ENCODE results near the gene CRACDL. TPM values are rescaled to one million over a fixed set of nuclear protein-coding genes. Genes with fewer than 3 reads are reported as not detected.

Gene CRACDL
- total RNA-seq, 2 experiments from 2014 or later: 0.04 to 0.15 TPM

DNA sequence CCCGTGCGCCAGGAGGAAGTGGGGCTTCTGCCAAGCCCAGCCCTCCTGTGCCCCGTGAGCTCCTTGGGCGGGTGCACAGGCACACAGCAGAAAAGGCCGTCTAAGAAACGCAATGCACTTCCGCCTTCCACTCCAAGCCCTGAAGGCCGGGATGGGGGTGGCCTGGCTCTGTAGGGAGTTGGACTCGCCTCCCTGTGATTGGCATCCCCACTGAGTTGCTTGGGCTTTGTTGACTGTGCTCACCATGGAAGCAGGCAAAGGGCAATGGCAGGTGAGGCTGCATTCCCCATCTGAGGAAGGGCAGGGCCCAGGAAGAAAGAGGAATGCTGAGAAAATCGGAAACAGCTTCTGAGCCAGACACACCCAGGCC, 66.8 kb downstream of the CRACDL start:
- ChIA-PET POLR2A (no interaction called here), CTCF (no interaction called here)

DNA sequence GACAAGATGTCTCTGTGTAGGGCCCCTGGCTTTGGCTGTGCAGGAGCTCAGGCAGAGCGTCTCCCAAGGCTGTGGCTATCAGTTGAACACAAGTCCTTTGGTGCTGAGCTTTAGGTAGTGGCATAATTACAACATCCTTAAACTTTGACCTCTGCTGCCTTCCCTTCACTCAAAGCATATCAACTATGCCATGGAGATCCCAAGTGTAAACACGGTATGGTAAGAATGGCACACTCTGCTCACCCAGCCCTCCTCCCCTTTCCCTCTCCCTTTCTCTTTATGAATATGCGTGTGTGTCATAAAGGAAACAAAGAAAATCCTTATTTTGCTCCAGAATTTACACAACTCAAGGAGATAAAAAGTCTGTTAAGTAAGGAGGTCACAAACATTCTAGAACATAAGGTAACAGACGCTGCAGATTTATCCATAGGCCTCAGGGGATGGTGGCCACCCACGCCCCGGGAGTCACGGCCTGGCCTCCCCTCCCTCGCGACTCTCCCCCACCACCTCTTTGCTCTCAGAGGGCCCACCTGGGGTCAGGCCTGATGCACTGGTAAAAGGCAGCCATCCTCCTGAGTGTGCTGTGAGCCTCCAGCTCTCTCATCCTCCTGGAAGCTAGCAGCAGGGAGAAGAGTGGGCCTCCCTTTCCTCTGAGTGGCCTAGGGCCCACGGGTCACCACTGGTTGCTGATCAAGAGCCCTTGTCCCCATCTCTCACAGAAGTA, 67.3 kb downstream of the CRACDL start:
- CTCF ChIA-PET: no interaction called here
- POLR2A ChIA-PET: no interaction called here

DNA sequence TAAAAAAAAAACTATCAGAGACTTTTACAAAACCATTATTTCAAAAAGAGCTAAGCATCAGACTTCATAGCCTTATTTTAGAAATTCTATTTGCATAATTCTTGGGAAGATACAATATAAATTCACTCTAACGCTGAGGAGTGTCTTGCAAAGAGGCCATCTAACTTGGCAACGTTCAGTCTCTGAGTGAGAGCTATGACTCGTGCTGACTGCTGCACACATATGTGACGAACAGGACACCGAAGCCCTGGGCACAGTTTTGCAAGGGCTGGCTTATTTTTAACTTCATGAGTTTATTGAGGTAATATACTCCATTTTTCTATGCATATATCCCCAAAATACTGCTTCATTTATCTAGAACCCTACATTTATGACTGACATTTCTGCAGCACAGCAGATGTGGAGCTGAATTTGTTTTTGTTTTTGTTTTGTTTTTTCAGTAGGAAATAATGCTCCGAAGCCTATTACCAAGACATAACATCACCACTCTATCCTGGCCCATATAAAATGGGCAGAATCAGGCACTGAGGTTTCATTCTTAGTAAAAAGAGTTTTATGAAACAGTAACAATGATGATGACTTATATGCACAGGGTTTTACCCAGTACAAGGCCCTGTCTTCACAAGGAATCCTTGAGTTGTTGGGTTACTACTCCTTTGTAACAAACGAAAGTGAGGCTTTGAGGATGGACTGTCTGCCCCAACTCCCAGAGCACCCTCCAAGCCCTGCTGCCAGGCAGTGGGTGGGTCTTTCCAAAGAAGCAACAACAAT, 68.3 kb downstream of the CRACDL start:
- ChIA-PET POLR2A (no interaction called here), CTCF (no interaction called here)

DNA sequence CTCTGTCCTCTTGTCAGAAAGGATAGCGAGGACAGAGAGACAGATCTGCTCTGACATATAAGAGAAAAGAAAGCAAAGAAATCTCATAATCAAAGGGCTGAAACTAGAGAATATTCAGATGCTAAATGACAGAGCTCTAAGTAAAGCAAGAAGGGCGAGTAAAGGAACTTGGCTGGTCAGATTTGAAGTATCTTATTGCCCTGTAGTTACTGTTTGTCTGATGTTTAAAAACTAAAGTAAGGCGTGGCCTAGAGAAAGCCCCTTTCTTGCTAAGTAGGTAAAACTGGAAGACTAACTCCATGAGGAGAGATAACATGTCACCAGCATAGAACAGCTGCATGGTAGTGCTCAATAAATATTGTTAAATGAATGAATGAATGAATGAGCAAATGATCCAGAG, 70.0 kb downstream of the CRACDL start:
- POLR2A ChIA-PET: no interaction called here
- CTCF ChIA-PET: interaction anchor here (0.7 kb wide), 1 partner anchor 50 kb away, joined by 3 read pairs; no protein-coding TSS in a partner anchor

DNA sequence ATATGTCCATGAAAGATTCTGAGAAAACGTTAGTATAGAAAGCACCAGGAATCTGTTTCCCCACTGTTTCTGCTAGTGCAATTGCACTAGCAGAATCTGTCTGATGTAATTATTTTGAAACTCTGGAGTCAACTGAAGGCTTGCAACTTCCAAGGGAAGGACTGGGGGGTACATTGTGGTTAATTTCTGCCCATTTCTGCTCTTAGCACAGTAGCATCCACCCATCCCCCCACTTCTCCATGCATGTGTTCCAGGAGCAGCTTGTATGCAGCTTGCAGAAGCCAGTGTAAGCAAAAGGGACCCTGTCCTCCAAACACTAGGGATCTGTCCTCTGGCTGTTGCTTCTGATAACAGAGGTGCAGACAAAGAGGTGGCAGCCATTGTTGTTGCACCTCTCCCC, 74.4 kb downstream of the CRACDL start:
- ChIA-PET CTCF (interaction anchor here (0.6 kb wide), 1 partner anchor 669 kb away, joined by 3 read pairs; no protein-coding TSS in a partner anchor), POLR2A (no interaction called here)

DNA sequence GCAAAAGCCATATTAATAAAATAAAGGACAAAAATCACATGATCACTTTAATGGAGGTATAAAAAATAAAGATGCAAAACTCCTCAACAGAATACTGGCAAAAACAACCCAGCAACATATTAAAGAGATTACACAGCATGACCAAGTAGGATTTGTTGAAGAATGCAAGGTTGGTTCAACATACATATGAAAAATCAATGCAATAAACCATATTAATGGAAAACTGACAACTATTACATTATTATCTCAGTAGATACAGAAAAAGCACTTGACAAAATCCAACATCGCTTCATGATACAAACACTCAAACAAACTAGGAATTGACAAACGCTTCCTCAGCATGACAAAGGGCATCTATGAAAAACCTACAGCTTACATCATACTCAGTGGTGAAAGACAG, 76.7 kb downstream of the CRACDL start:
- POLR2A ChIA-PET: no interaction called here
- CTCF ChIA-PET: no interaction called here

DNA sequence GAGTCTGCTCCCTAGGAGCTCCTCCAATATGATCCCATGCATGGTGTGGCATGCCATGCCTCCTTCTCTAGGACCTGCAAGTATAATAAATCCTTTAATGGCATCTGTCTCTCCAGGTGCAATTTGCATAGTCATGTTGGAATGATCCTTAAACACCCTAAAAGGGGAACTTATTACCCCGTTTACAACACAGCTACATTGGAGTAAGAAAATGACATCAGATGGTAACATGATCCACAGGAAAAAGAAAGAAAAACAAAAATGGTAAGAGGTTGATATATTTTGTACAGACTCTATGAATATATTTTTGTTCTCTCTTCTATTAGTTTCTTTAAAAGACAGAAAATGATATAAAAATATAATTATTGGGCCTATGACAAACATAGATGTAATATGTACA, 79.0 kb downstream of the CRACDL start:
- POLR2A ChIA-PET: no interaction called here

DNA sequence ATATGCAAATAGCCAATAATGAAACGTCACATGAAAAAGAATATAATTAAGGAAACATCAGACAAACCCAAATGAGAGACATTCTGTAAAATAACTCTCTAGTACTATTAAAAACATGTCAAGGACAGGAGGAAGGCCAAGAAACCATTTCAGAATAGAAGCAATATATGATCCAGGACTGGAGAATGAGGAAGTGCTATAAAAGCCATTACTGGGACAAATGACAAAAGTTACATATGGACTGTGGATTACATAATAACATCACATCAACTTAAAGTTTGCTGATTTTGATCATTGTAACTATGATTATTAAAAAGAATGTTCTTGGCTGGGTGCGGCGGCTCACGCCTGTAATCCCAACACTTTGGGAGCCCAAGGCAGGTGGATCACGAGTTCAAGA, 81.3 kb downstream of the CRACDL start:
- ChIA-PET CTCF (no interaction called here), POLR2A (no interaction called here)

More for the DNA sequence above, 79.0 kb downstream of the CRACDL start:
- CTCF ChIA-PET: no interaction called here

DNA sequence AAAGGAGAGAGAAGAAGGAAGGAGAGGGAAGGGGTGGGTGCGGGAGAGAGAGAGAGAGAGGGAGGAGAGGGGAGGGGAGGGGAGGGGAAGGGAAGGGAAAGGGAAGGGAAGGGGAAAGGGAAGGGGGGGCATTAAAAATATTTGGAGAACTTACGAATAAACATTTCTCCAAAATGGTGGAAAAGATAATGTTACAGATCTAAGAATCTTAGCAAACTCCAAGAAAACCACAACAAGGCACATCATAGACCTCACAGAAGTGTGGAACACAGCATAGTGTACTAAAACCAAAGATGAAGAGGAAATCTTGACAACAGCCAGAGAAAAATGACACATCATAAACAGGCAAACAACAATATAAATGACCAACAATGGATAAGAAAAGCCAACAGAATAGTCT, 83.1 kb downstream of the CRACDL start:
- POLR2A ChIA-PET: no interaction called here
- CTCF ChIA-PET: no interaction called here

DNA sequence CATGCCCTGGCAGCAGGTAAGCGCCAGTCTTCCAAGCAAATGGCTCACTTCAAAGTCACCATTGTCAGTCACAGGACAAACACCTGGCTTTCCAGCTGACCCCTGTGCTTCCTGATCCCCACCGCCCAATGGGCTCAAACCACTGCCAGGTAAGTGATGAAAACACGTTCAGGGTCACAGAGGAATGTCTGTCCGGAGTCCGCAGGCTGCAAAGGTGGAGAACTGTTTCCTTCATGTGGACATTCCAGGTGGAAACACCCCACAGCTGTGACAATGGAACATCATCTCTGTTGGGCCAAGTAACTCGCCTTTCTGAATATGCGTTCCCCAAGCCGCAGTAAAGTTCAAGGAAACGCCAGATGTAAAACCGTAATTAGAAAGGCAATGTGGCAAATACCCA, 86.0 kb downstream of the CRACDL start:
- POLR2A ChIA-PET: no interaction called here
- CTCF ChIA-PET: no interaction called here

DNA sequence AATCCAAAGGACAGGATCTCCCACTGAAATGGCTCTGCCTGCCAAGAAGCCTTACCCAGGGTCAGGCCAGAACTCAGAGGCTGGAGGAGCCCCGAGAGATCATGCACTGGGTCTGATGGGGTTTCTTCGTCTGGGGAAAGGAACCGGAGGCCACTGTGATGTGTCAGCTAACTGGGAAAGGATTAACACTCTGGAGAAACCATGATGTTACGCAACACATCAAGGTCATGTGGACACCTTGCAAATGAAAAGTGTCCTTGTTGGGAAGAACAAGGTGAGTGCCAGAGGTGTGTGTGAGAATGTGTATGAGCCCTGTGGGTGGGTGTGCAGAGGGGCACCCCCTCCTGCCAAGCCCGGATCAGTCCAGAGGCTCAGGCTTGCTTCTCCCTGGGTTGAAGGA, 86.9 kb downstream of the CRACDL start:
- CTCF ChIA-PET: no interaction called here
- POLR2A ChIA-PET: no interaction called here

DNA sequence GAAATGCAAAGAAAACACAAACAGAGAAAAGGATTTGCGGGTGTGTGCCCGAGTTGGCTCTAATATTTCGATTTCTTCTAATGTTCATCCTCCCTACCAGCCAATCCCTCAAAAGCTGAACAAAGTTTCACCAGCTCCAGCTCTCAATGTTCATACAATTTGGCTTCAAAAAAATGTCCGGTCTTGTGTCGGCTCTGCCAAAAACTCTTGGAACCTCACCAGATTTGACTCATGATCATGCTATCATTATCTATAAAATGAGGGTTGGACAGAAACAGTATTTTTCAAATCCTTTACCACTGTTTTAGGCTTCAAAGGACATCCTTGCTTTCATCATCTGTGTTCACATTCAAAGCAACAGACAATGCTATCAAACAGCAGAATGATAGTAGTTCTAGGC, 88.2 kb downstream of the CRACDL start:
- POLR2A ChIA-PET: no interaction called here
- CTCF ChIA-PET: interaction anchor here (0.6 to 1.7 kb wide), 2 partner anchors 24 to 166 kb away, joined by 3 read pairs; no protein-coding TSS in a partner anchor

DNA sequence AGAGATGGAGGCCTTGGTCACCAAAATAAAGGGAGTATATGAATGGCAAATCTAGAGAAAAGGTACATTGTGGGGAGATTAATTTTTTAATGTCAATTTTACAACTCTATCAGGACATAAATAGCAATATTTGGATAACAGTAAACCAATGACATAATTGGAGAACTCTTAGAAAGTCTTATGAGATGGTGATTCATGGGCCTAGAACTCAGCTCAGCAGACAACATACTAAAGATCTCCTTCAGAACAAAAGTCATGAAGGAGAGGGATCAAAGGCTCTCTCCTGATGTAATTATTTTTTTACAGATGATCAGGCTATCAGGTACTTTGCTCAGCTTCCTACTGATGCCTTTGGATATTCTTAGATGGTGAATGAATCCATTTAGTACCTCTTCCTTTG, 90.0 kb downstream of the CRACDL start:
- ChIA-PET POLR2A (no interaction called here), CTCF (no interaction called here)

DNA sequence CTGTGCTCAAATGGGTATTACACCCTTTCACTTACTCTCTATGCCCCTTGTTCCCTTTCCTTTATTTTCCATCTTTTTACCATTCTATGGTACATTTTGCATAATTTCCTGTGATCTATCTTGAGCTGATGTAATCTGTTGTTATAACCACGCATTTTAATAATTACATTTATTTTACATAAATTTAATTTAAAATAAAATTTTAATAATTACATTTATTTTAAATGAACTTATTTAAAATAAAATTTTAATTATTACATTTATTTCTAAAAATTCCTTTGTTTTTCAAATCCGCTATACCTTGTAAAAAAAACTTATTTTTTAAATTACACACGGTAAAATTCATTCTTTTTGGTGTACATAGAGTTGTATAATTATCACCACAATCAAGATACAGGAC, 93.9 kb downstream of the CRACDL start:
- ChIA-PET CTCF (no interaction called here), POLR2A (no interaction called here)

DNA sequence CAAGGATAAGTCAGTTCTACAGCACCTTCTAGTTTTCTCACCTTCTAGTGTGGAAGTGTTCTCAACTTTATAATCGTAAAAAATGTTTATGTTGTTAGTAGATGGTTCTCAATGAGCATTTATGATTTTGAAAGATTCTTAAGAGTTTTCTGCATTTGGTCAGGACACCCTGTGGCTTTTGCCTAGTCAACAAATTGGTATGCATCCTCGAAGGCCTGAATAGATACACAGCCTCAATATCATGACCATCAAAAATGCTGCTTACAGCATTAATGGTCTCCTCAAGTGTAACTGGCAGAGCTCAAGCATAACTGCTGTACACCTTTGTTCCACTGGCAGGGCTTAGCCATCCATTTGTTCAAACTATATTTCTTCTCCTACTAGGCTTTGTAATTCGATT, 96.7 kb downstream of the CRACDL start:
- ChIA-PET POLR2A (no interaction called here), CTCF (interaction anchor here (0.8 to 2.3 kb wide), 2 partner anchors 190 to 270 kb away, joined by 3 to 12 read pairs; no protein-coding TSS in a partner anchor)

DNA sequence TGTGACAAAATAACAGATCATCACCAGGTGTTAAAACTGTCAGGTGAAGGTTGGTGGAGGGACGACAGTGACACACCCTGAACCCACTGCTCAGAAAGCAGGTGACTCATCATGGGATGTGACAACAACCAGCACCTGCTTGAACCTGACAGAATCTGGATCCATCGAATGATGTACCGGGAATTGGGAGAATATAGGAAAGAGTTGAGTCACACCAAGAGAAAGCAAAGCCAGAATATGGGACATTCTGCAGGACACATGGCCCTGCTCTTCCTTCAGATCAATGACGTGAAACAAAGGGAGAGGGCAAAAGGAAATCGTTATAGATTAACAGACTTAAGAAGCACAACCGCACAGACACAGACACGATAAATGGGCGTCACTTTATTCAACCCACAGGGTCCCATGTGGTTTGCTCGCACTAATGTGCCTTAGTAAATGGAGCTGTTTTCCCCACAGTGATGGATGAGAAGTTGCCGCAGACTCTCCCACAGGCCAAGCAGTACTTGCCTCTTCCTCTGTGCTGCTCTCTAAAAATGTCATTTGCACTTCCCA, 100.1 kb downstream of the CRACDL start:
- CTCF ChIA-PET: interaction anchor here (0.8 to 1.6 kb wide), 10 partner anchors 10 to 267 kb away, joined by 3 to 6 read pairs (median 3); no protein-coding TSS in a partner anchor
- POLR2A ChIA-PET: no interaction called here

DNA sequence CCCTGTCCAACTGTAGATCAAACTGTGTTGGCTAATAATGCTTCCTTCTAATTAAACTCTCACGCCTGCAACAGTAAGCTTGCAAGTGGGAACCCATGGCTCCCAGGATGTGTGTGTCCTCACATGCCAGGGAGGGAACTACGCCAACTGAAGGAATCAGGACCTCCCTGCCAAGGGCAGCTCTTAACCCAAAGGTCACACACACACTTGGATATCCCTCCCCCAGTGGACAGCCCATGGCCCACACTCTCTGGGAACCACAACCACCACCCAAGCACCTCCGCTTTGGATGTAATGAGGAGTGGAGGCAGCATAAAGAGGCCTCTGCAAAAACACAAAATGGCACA, 102.1 kb downstream of the CRACDL start:
- CTCF ChIA-PET: interaction anchor here (0.9 to 1.0 kb wide), 2 partner anchors 10 to 185 kb away, joined by 3 read pairs; no protein-coding TSS in a partner anchor
- POLR2A ChIA-PET: no interaction called here

DNA sequence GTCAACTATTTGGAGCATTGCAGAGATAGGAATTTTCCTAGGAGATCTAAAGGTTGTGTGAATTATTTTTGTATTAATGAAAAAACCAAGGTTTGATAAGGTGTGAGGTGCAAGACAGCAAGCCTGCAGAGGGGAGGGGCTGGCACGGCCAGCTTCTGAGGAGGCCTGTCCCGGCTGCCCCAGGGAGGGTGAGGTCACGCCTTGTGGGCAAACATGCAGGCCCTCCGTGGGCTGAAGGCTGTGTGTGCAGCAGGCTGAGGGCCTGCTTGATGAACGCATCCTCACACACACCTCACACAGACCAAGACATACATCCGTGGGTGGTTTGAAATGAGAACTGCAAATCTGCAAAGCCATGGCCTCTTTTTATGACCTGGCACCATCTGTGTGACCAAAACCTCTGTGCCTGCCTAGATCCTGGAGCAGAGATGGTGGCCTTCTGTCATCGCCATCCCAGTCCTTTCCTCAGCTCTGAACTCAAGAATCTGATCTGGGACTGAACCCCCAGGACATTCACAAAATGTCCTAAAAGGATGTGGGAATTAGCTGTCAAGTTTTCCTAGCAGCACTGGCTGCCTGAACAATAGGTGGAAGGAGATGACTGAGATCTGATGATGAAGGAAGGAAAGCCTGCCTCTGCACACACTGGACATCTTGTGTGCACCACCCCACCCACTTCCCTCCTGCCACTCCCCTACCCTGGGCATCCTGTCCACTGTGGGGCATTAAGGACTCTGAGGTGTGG, 102.7 kb downstream of the CRACDL start:
- POLR2A ChIA-PET: no interaction called here
- CTCF ChIA-PET: interaction anchor here (1.0 kb wide), 1 partner anchor 184 kb away, joined by 3 read pairs; no protein-coding TSS in a partner anchor

DNA sequence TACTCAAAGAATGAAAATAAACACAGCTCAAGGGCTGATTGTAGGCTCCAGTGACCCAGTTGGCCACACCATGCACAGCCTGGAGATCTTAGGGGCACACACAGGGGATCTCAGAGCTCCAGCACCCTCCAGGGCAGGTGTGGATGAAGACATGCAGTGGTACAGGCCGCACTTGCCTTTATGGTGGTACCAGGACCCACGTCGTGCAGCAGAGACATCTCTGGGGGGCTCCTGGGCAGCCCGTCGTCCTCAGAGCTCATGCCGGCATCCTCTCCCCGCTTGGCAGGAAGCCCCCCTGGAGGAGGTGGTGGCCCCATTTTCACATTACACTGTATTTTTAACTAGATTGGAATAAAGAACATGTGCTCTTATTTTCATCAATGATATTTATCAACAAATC, 103.9 kb downstream of the CRACDL start:
- POLR2A ChIA-PET: no interaction called here
- CTCF ChIA-PET: interaction anchor here (0.7 to 1.1 kb wide), 2 partner anchors 10 to 11 kb away, joined by 3 to 4 read pairs; no protein-coding TSS in a partner anchor

DNA sequence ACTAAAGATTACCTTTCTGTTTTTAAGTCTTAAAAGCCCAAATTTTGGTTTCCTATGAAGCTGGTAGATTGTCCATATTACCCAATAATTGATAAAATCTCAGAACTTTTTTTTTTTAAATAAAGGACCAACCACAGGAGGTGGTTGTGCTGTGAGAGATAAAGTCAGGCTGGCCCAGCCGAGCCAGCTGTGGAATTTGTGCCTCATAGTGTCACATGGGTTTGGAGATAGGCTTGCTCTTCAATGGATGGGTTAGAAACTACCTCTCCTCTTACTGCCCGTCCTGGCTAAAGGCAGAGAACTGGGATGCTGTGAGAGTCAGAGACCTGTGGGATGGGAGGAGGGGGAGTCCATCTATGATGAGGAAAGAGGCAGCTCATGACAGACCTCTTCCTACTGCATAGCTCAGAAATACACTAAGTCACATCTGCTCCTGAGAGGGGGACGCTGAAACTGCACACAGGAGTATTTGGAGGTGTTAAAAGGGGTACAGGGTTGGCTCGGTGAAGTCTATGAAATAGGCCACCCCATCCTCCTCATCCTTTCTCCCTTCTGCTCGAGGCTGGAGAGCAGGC, 105.4 kb downstream of the CRACDL start:
- CTCF ChIA-PET: interaction anchor here (0.8 kb wide), 1 partner anchor 181 kb away, joined by 4 read pairs; no protein-coding TSS in a partner anchor
- POLR2A ChIA-PET: no interaction called here
